Neuronal stem cell (in vitro differentiated cells): Measurements from ENCODE around the gene CCDC136.
A peak's percentile ranks its signal among the peaks of the same experiment; 100 is the strongest.

ENCODE experiments used
- DNase-seq: peaks from one replicate; pipeline ENCODE4 v3.0.0-alpha.2; 2013; ENCODE audit warnings: low spot score
- H2AFZ ChIP-seq: one replicate; pipeline ENCODE4 v1.6.1; 2013; ENCODE audit warnings: mild to moderate bottlenecking, low read length, inconsistent platforms
- H2AK5ac ChIP-seq: 2 replicates; pipeline ENCODE4 v1.6.1; 2013; ENCODE audit warnings: low read depth, mild to moderate bottlenecking, inconsistent platforms, low read length, moderate library complexity, mixed read lengths
- H2BK120ac ChIP-seq: 2 replicates; pipeline ENCODE4 v1.6.1; 2013; ENCODE audit warnings: low read depth, mild to moderate bottlenecking, inconsistent platforms, low read length, moderate library complexity, mixed read lengths
- H2BK12ac ChIP-seq: one replicate; pipeline ENCODE4 v1.6.1; 2013; ENCODE audit warnings: low read length, inconsistent platforms
- H2BK15ac ChIP-seq: 2 replicates; pipeline ENCODE4 v1.6.1; 2013; ENCODE audit warnings: mild to moderate bottlenecking, low read length, inconsistent platforms, mixed read lengths
- H2BK5ac ChIP-seq: one replicate; pipeline ENCODE4 v1.6.1; 2013; ENCODE audit warnings: inconsistent platforms, mild to moderate bottlenecking, low read length, moderate library complexity
- H3K14ac ChIP-seq: one replicate; pipeline ENCODE4 v1.6.1; 2013; ENCODE audit warnings: low read length, inconsistent platforms
- H3K18ac ChIP-seq: 2 replicates; pipeline ENCODE4 v1.6.1; 2013; ENCODE audit warnings: low read length, inconsistent platforms
- H3K23ac ChIP-seq: 2 replicates; pipeline ENCODE4 v1.6.1; 2013; ENCODE audit warnings: low read depth, mild to moderate bottlenecking, mixed read lengths, low read length, inconsistent platforms; ENCODE audit not compliant: poor library complexity
- H3K27ac ChIP-seq: replicated peaks from 3 replicates; pipeline ENCODE4 v1.5.1; 2013; ENCODE audit warnings: low read length, inconsistent platforms
- H3K27me3 ChIP-seq, 3 experiments: 2 replicates each; pipeline ENCODE4 v1.6.1; 2013; ENCODE audit warnings: low read length in 3 of 3, mild to moderate bottlenecking in 2 of 3, inconsistent platforms in 1 of 3, low read depth in 1 of 3, mixed read lengths in 1 of 3, moderate library complexity in 1 of 3; ENCODE audit not compliant: control insufficient read depth in 3 of 3, insufficient read depth in 3 of 3
- H3K36me3 ChIP-seq, 2 donors: replicated peaks in 1 of 2; 2 replicates each; pipeline ENCODE4 v1.6.1; 2013; ENCODE audit warnings: low read length in 2 of 2; ENCODE audit not compliant: control insufficient read depth in 2 of 2, insufficient read depth in 2 of 2
- H3K4ac ChIP-seq: 2 replicates; pipeline ENCODE4 v1.6.1; 2013; ENCODE audit warnings: inconsistent platforms, mild to moderate bottlenecking, low read length, moderate library complexity
- H3K4me1 ChIP-seq, 2 donors: 1 replicate in 1 of 2; 2 replicates in 1 of 2; pipeline ENCODE4 v1.6.1; 2013; ENCODE audit warnings: low read length in 2 of 2, low read depth in 1 of 2; ENCODE audit not compliant: control insufficient read depth in 2 of 2, insufficient read depth in 1 of 2
- H3K4me2 ChIP-seq: one replicate; pipeline ENCODE4 v1.6.1; 2013; ENCODE audit warnings: mild to moderate bottlenecking, low read length, inconsistent platforms; ENCODE audit not compliant: insufficient read depth, poor library complexity, severe bottlenecking
- H3K4me3 ChIP-seq, 2 donors: 2 replicates each; pipeline ENCODE4 v1.5.1; 2013; ENCODE audit warnings: low read length in 2 of 2, mild to moderate bottlenecking in 2 of 2, inconsistent platforms in 1 of 2, moderate library complexity in 1 of 2
- H3K79me1 ChIP-seq: one replicate; pipeline ENCODE4 v1.6.1; 2013; ENCODE audit warnings: low read depth, mild to moderate bottlenecking, inconsistent platforms, low read length, moderate library complexity
- H3K9ac ChIP-seq: one replicate; pipeline ENCODE4 v1.6.1; 2013; ENCODE audit warnings: mild to moderate bottlenecking, low read depth, low read length, inconsistent platforms; ENCODE audit not compliant: poor library complexity
- H3K9me3 ChIP-seq, 2 donors: replicated peaks in 1 of 2; 2 replicates each; pipeline versions ENCODE3 to v1.6.1; 2013; ENCODE audit warnings: low read length in 2 of 2, mild to moderate bottlenecking in 2 of 2, inconsistent platforms in 1 of 2, low read depth in 1 of 2, mixed read lengths in 1 of 2, moderate library complexity in 1 of 2; ENCODE audit not compliant: control insufficient read depth in 2 of 2, insufficient read depth in 1 of 2
- H4K8ac ChIP-seq: one replicate; pipeline ENCODE4 v1.6.1; 2013; ENCODE audit warnings: low read depth, mild to moderate bottlenecking, inconsistent platforms, low read length, moderate library complexity
- H4K91ac ChIP-seq: one replicate; pipeline ENCODE4 v1.6.1; 2013; ENCODE audit warnings: low read length, low read depth, mild to moderate bottlenecking, inconsistent platforms; ENCODE audit not compliant: poor library complexity
- WGBS, 2 donors: extraction: QIAGEN DNeasy Blood & Tissue Kit; methylation state at CpG; one replicate each; pipeline ENCODE4 v1.1.7; 2013; ENCODE audit warnings: missing lambda C conversion rate in 2 of 2, mixed read lengths in 1 of 2; ENCODE audit not compliant: insufficient read length in 2 of 2, insufficient replicate concordance in 1 of 2; ENCODE audit errors: extremely low coverage in 2 of 2; 5-methylcytosine and 5-hydroxymethylcytosine counted together

Gene CCDC136

GRCh38 chr7:128810473-128810872 is 18.7 kb downstream of the CCDC136 start:
- Histone ChIP-seq H3K4ac (no peak overlapping the region), H3K36me3 (peaks cover 51 to 59% of the 10 kb centered on the region in 2 donors), H3K4me1 (peaks cover 0 to 5% of the 10 kb centered on the region in 2 donors), H3K23ac (no peak overlapping the region), H2AFZ (no peak overlapping the region), H3K9ac (no peak overlapping the region), H3K27me3 (no peaks in the 10 kb centered on the region), H2AK5ac (no peak overlapping the region), H2BK5ac (no peak overlapping the region), H2BK120ac (no peak overlapping the region), H2BK15ac (no peak overlapping the region), H2BK12ac (no peak overlapping the region), H4K91ac (no peak overlapping the region), H3K14ac (no peak overlapping the region), H3K4me3 (no peak overlapping the region), H3K9me3 (no peaks in the 10 kb centered on the region), H4K8ac (no peak overlapping the region), H3K4me2 (no peak overlapping the region), H3K27ac (no peak overlapping the region), H3K79me1 (no peaks in the 10 kb centered on the region), H3K18ac (no peak overlapping the region)
- WGBS, 2 donors: no CpG with 5 or more reads among the region's 2 CpGs
- DNase-seq: no peak

GRCh38 chr7:128810997-128811396 is 19.2 kb downstream of the CCDC136 start:
- Histone ChIP-seq H3K9me3 (no peaks in the 10 kb centered on the region), H2AFZ (no peak overlapping the region), H2BK120ac (no peak overlapping the region), H3K23ac (no peak overlapping the region), H3K14ac (no peak overlapping the region), H3K9ac (no peak overlapping the region), H3K4me3 (no peak overlapping the region), H3K4ac (no peak overlapping the region), H3K79me1 (no peaks in the 10 kb centered on the region), H4K91ac (no peak overlapping the region), H3K27ac (no peak overlapping the region), H3K4me1 (peaks cover 0 to 6% of the 10 kb centered on the region in 2 donors), H2BK15ac (no peak overlapping the region), H3K18ac (no peak overlapping the region), H3K4me2 (no peak overlapping the region), H3K36me3 (peaks cover 46 to 54% of the 10 kb centered on the region in 2 donors), H4K8ac (no peak overlapping the region), H2BK12ac (no peak overlapping the region), H3K27me3 (no peaks in the 10 kb centered on the region), H2BK5ac (no peak overlapping the region), H2AK5ac (no peak overlapping the region)
- no peak for DNase-seq
- WGBS, 2 donors: no CpG with 5 or more reads among the region's 3 CpGs

DNA sequence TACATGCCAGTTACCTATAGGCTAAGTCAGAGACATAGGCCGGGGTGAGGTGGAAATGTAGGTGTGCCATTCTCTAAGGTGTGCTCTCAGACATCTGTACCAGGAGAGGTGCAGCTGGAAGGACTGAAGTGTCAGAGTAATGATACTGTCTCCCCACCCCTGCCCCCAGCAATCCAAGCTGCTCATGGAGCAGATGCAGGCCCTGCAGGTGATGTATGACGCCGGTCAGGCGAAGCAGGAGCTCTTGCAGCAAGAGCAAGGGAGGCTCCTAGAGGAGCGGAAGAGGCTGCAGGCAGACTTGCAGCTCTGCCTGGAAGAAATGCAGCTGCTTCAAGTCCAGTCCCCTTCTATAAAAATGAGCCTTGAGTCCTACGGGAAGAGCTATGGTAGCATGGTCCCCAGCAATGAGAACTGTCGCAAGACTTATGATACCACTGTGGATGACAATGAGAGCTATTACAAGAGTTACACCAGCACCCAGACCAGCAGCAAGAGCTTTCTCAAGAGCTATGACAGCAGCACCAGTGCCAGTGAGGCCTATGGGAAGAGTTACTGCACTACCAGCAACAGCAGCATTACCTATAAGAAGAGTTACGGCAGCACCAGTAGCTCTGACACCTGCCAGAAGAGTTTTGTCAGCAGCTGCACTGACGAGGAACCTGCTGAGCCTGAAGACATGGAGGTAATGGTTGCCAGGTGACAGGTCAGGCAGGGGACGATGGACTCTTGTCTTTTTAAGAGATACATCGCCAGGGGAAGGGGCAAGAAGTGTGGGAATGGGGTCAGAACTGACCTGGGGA is 20.1 kb downstream of the CCDC136 start:
- H3K27ac ChIP-seq: no peak overlapping the region

GRCh38 chr7:128812514-128813168 is 20.9 kb downstream of the CCDC136 start:
- H2BK5ac ChIP-seq: no peak overlapping the region
- peak overlapping the region; percentile 56 for H3K9ac ChIP-seq
- H3K14ac ChIP-seq: no peak overlapping the region
- WGBS, 2 donors: no CpG with 5 or more reads among the region's 11 CpGs
- H4K91ac ChIP-seq: no peak overlapping the region
- H3K23ac ChIP-seq: no peak overlapping the region
- H3K9me3 ChIP-seq: no peaks in the 10 kb centered on the region
- H3K27me3 ChIP-seq: no peaks in the 10 kb centered on the region
- H2BK120ac ChIP-seq: no peak overlapping the region
- no peak overlapping the region for H3K4me3 ChIP-seq
- no peak overlapping the region for H2AK5ac ChIP-seq
- H2BK15ac ChIP-seq: no peak overlapping the region
- H3K18ac ChIP-seq: peak overlapping the region; percentile 15
- H4K8ac ChIP-seq: no peak overlapping the region
- H3K4me2 ChIP-seq: no peak overlapping the region
- no peaks in the 10 kb centered on the region for H3K79me1 ChIP-seq
- no peak for DNase-seq
- peaks cover 34 to 38% of the 10 kb centered on the region in 2 donors for H3K36me3 ChIP-seq
- H3K4me1 ChIP-seq: peaks cover 0 to 8% of the 10 kb centered on the region in 2 donors
- no peak overlapping the region for H2BK12ac ChIP-seq
- H2AFZ ChIP-seq: no peak overlapping the region
- H3K27ac ChIP-seq: no peak overlapping the region
- no peak overlapping the region for H3K4ac ChIP-seq

More for the DNA sequence above, 20.1 kb downstream of the CCDC136 start:
- Histone ChIP-seq H3K79me1 (no peaks in the 10 kb centered on the region), H3K4ac (no peak overlapping the region), H2BK15ac (no peak overlapping the region), H2AFZ (no peak overlapping the region), H3K4me3 (no peak overlapping the region), H4K91ac (no peak overlapping the region), H3K9me3 (no peaks in the 10 kb centered on the region), H4K8ac (no peak overlapping the region), H2BK12ac (no peak overlapping the region), H3K14ac (no peak overlapping the region), H2BK5ac (no peak overlapping the region), H3K36me3 (peaks cover 38 to 45% of the 10 kb centered on the region in 2 donors), H3K9ac (no peak overlapping the region), H3K18ac (no peak overlapping the region), H2AK5ac (no peak overlapping the region), H3K4me1 (peaks cover 0 to 8% of the 10 kb centered on the region in 2 donors), H2BK120ac (no peak overlapping the region), H3K4me2 (no peak overlapping the region), H3K23ac (no peak overlapping the region), H3K27me3 (no peaks in the 10 kb centered on the region)
- DNase-seq: no peak
- no CpG with 5 or more reads among the region's 11 CpGs for WGBS, 2 donors
